ENCODE results near the gene SMU1. TPM values are rescaled to one million over a fixed set of nuclear protein-coding genes. Genes with fewer than 3 reads are reported as not detected.

Gene SMU1
- total RNA-seq (21.7 and 22.2 TPM in 2 replicates), polyA plus RNA-seq (7.4 and 8.5 TPM in 2 replicates), polyA minus RNA-seq (18.6 and 19.8 TPM in 2 replicates), Bru-seq, nascent RNA (percentile 89 among the genes with signal in this experiment), BruChase-seq, experiment 1, labeled RNA remaining after a 6-hour chase (percentile 94 among the genes with signal in this experiment), BruChase-seq, experiment 2, labeled RNA remaining after a 2-hour chase (percentile 89 among the genes with signal in this experiment)
- 10.6 and 10.9 TPM in 2 replicates for polyA plus RNA-seq (2011; cell fraction: cytosol; rRNA removed)
- polyA plus RNA-seq (2011; cell fraction: nucleus; rRNA removed) = 8.6 and 9.2 TPM in 2 replicates
- polyA plus RNA-seq (2012) = 17.0 and 20.0 TPM in 2 replicates
- 18.7 TPM for polyA minus RNA-seq (2011; cell fraction: cytosol; rRNA and poly(A)+ RNA removed)
- 6.7 and 9.3 TPM in 2 replicates for polyA minus RNA-seq (2011; cell fraction: nucleus; rRNA and poly(A)+ RNA removed)
- long read RNA-seq, full-length matches to known transcripts = 170 of 190 reads
- long read RNA-seq, partial matches to known transcripts = 6 of 190 reads
- long read RNA-seq, other reads (novel, unspliced or antisense) = 14 of 190 reads

DNA sequence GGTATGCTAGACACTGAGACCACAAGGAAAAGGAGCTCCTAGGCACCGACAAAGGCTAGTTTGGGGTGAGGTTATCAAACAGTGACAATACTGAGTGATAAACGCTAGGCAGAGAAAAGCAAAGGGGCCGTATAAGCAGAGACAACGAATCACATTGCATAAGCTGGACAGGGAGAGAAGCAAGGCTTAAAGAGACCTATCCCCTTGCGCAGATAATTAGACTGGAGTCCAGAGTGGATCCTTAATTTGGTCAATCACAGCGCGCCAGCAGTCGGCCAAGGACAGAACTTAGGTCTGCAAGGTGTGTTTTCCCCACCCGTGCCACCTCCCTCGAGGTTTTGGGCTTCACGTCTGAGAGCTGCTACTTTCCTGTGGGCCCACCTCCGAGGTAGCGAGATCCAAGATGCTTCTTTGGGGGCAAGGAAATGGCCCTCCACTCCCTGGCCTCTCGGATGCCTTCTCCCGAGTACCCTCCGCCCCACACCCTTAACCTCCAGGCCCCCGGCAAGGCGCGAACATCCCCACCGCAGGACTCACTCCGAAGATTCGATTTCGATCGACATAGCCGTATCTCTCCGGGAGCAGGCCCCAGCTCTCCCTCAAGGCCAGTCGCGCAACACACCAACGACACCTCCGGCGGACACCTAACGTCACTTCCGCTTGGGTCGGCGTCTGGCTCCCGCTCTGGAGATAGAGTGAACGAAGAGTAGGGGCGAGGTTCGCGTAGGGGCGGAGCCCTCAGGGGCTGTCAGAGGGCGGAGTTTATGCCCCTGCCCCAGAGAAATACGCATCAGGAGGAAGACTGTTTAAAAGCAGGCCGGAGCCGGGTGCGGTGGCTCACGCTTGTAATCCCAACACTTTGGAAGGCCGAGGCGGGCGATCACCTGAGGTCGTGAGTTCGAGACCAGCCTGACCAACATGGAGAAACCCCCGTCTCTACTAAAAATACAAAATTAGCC is at the start of gene SMU1:
SMU1 (minus strand) TSS at position 629 of the 959 bp plus-strand sequence; CDS start at position 563, 66 bp downstream.
- Histone ChIP-seq H3K9ac (replicated peaks; ENCODE audit: extremely low read depth, insufficient read depth, low read length) (peak within 1 kb of the TSS; percentile 94), H4K20me1 (replicated peaks; ENCODE audit: control insufficient read depth, extremely low read depth, insufficient read depth, low read length) (no peaks in the 10 kb centered on the region), H3K4me2 (ENCODE audit: insufficient read depth, low read length) (peak within 1 kb of the TSS; percentile 96), H3K4me3 (replicated peaks in 1 of 3; ENCODE audit: insufficient read depth in 1 of 3, low read depth in 1 of 3, low read length in 3 of 3) (peak within 1 kb of the TSS; percentile 54 to 87 (median 59)), H3K9me1 (replicated peaks; ENCODE audit: control insufficient read depth, extremely low read depth, insufficient read depth, low read length) (no peaks in the 10 kb centered on the region), H3K9me3 (replicated peaks; ENCODE audit: control insufficient read depth, insufficient read depth, low read length) (no peaks in the 10 kb centered on the region), H3K79me2 (ENCODE audit: control insufficient read depth, insufficient read depth, low read length) (peaks cover 35% of the 10 kb centered on the region), H3K36me3 (ENCODE audit: control insufficient read depth in 2 of 2, extremely low read depth in 1 of 2, insufficient read depth in 2 of 2, low read length in 2 of 2) (peaks cover 4 to 8% of the 10 kb centered on the region in 2 experiments), H3K4me1 (ENCODE audit: control insufficient read depth, extremely low read depth, insufficient read depth, low read length) (peaks cover 14% of the 10 kb centered on the region), H2AFZ (ENCODE audit: low read depth, low read length) (peak within 1 kb of the TSS; percentile 89), H3K27ac (ENCODE audit: insufficient read depth, low read depth, low read length) (peak within 1 kb of the TSS; percentile 83), H3K27me3 (ENCODE audit: control insufficient read depth in 2 of 2, insufficient read depth in 2 of 2, low read length in 2 of 2) (no peaks in the 10 kb centered on the region)
- TSS peak; percentile 59 for BruUV-seq (replicated peaks)
- dilution Hi-C loops (cut with MboI; ENCODE audit: extremely low pct_ligation_motif_present, low sequenced_read_pairs) = no loop called here
- DNase-seq (ENCODE audit: low read depth, low spot score) (peak; percentile 99), FAIRE-seq (peak; percentile 94)
- CTCF ChIA-PET = interaction anchor here (0.8 to 2.3 kb wide), 6 partner anchors 9 to 188 kb away, joined by 3 to 17 read pairs (median 4); partner anchors contain the start of genes B4GALT1, BAG1 and CHMP5
- intact Hi-C loops (cut with micrococcal nuclease) = loop anchor here (1.0 kb wide), 2 partner anchors 91 to 149 kb away; partner anchors contain the start of gene B4GALT1
- no peak for TF ChIP-seq FOS (IDR thresholded peaks at IDR 0.05; ENCODE audit: borderline replicate concordance, insufficient read depth, low read length)
- TF ChIP-seq MAX (IDR thresholded peaks at IDR 0.05; ENCODE audit: insufficient read depth, insufficient read length) = no peak
- TF ChIP-seq POLR2A (IDR thresholded peaks at IDR 0.05; ENCODE audit: low read depth, low read length) = peak; percentile 69
- peak; percentile 58 for TF ChIP-seq POLR2AphosphoS5 (IDR thresholded peaks at IDR 0.05; ENCODE audit: insufficient read depth, low read depth, low read length)
- TF ChIP-seq EZH2 (IDR thresholded peaks at IDR 0.05; ENCODE audit: borderline replicate concordance, low read depth, low read length, severe bottlenecking) = no peak
- POLR2A ChIA-PET = interaction anchor here (0.6 to 1.0 kb wide), 2 partner anchors 50 to 72 kb away, joined by 4 read pairs; partner anchors contain the start of gene DNAJA1

Measured in endothelial cell of umbilical vein (primary cell).